ENCODE measurements around the gene DHODH. TPM values are rescaled to one million over a fixed set of nuclear protein-coding genes. Genes with fewer than 3 reads are reported as not detected.

DHODH gene
- total RNA-seq (10.7 TPM), polyA plus RNA-seq (ENCODE audit: insufficient read depth, low read depth, low replicate concordance) (8.9 TPM)
- long read RNA-seq, donor 1, partial matches to known transcripts: 0 of 1 reads
- long read RNA-seq, donor 1, other reads (novel, unspliced or antisense): 0 of 1 reads
- long read RNA-seq, donor 2, partial matches to known transcripts: 7 of 15 reads
- long read RNA-seq, donor 2, other reads (novel, unspliced or antisense): 8 of 15 reads
- long read RNA-seq, donor 3, partial matches to known transcripts: 0 of 3 reads
- long read RNA-seq, donor 3, other reads (novel, unspliced or antisense): 0 of 3 reads
- long read RNA-seq, donor 4: 0 reads
- long read RNA-seq, donor 5: 0 reads
- long read RNA-seq, donor 6, partial matches to known transcripts: 0 of 1 reads
- long read RNA-seq, donor 6, other reads (novel, unspliced or antisense): 0 of 1 reads
- long read RNA-seq, donor 7, transcript DHODH-201 (9 exons, 2,426 nt): major isoform, 11 of 28 reads
- long read RNA-seq, donor 7, partial matches to known transcripts: 5 of 28 reads
- long read RNA-seq, donor 7, other reads (novel, unspliced or antisense): 12 of 28 reads
- long read RNA-seq, donor 8, partial matches to known transcripts: 0 of 2 reads
- long read RNA-seq, donor 8, other reads (novel, unspliced or antisense): 0 of 2 reads
- long read RNA-seq, donor 9, partial matches to known transcripts: 0 of 1 reads
- long read RNA-seq, donor 9, other reads (novel, unspliced or antisense): 0 of 1 reads
- long read RNA-seq, donor 10: 0 reads

- intact Hi-C loops (cut with DNase I): no loop called here
- peak; percentile 94 for FAIRE-seq
Observed at GRCh38 chr16:72008424-72009216, at the start of gene DHODH. Gene DHODH (plus strand): TSS chr16:72008744. CDS start chr16:72008765, 21 bp downstream.

GRCh38 chr16:71961066-71962039, 47.2 kb upstream of the DHODH start:
- intact Hi-C loops (cut with DNase I): no loop called here
- no peaks in the 10 kb centered on the region for H3K27me3 ChIP-seq (ENCODE audit: control insufficient read depth, insufficient read depth, low read length)
- H3K36me3 ChIP-seq (ENCODE audit: control insufficient read depth in 2 of 3, insufficient read depth in 3 of 3, low read length in 3 of 3): no peaks in the 10 kb centered on the region
- H3K4me3 ChIP-seq (ENCODE audit: low read length in 3 of 3): no peak overlapping the region
- TF ChIP-seq CTCF (IDR thresholded peaks at IDR 0.05; ENCODE audit: borderline replicate concordance, extremely low read depth, insufficient read depth): peak; percentile 88
- peak; percentile 32 for FAIRE-seq
- no peak overlapping the region for H3K27ac ChIP-seq (ENCODE audit: low read depth in 2 of 2, low read length in 2 of 2)
- no peaks in the 10 kb centered on the region for H3K9me3 ChIP-seq (ENCODE audit: control insufficient read depth in 2 of 3, insufficient read depth in 1 of 3, low read length in 3 of 3)
- no peak overlapping the region for H3K9ac ChIP-seq (ENCODE audit: low read length in 3 of 3)
- DNase-seq: peak; percentile 80 to 93 (median 87)
- H3K4me1 ChIP-seq (ENCODE audit: control insufficient read depth in 2 of 3, insufficient read depth in 2 of 3, low read depth in 1 of 3, low read length in 3 of 3): no peaks in the 10 kb centered on the region

More at GRCh38 chr16:72008424-72009216, at the start of gene DHODH:
- H3K36me3 ChIP-seq (ENCODE audit: control insufficient read depth in 2 of 3, insufficient read depth in 3 of 3, low read length in 3 of 3): no peaks in the 10 kb centered on the region
- H3K4me3 ChIP-seq (ENCODE audit: low read length in 3 of 3): peak within 1 kb of the TSS; percentile 87 to 99 (median 88)
- DNase-seq: peak; percentile 98 to 99 (median 99)
- peak within 1 kb of the TSS; percentile 13 to 41 for H3K27ac ChIP-seq (ENCODE audit: low read depth in 2 of 2, low read length in 2 of 2)
- peak; percentile 16 for TF ChIP-seq CTCF (IDR thresholded peaks at IDR 0.05; ENCODE audit: borderline replicate concordance, extremely low read depth, insufficient read depth)
- H3K9me3 ChIP-seq (ENCODE audit: control insufficient read depth in 2 of 3, insufficient read depth in 1 of 3, low read length in 3 of 3): no peaks in the 10 kb centered on the region
- H3K9ac ChIP-seq (ENCODE audit: low read length in 3 of 3): peak within 1 kb of the TSS in 2 of 3 donors; percentile 70 to 78
- no peaks in the 10 kb centered on the region for H3K27me3 ChIP-seq (ENCODE audit: control insufficient read depth, insufficient read depth, low read length)
- peaks cover 0 to 4% (median 0%) of the 10 kb centered on the region in 3 donors for H3K4me1 ChIP-seq (ENCODE audit: control insufficient read depth in 2 of 3, insufficient read depth in 2 of 3, low read depth in 1 of 3, low read length in 3 of 3)

Data from kidney (tissue), 22 donors.